ENCODE results near the gene GRID2IP. TPM values are rescaled to one million over a fixed set of nuclear protein-coding genes. Genes with fewer than 3 reads are reported as not detected.

GRID2IP gene
- total RNA-seq, 2 experiments from 2014 or later = 0.36 to 0.39 TPM

DNA sequence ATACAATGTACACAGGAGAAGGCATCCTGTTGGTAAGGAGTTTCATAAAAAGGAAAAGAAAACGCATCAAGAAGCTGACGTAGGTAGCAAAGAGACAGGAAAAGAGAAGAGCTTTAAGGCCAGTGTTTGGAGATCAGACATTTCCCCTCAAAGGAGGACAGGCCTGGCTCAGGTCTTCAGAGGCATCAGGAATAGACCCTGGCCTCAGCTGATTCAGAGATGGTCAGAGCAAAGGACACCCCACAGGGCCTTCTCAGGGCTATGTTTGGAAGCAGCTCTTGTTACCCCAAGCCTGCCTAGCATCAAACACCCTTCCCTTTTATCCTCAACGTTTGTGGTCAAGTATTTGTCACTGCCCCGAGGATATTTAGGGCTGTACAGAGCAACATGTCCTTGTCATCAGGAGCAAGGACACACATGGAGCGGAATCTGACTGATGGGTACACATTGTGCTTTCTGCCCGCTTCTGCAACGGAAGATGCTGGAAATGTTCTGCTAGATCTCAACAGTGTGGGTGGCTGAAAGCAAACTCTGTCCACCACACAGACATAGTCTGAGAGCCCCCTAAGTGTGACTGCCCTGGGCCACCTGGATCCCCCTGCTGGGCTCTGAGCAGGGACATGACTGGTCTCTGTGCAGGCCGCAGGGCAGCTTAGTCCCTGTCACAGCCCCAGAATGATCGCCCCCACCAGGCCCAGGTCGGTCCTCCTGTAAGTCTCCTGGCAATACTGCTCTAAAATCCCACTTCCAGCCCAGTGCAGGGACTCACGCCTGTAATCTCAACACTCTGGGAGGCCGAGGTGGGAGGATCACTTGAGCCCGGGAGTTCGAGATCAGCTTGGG lies 25.0 kb upstream of the GRID2IP start:
- H3K27ac Mint-ChIP-seq = peak overlapping the region; percentile 88
- H3K27me3 Mint-ChIP-seq = no peaks in the 10 kb centered on the region
- H3K9me3 Mint-ChIP-seq = no peaks in the 10 kb centered on the region
- no peak overlapping the region for H3K27ac ChIP-seq (ENCODE audit: low read depth in 1 of 2, low read length in 2 of 2)
- CTCF ChIA-PET = interaction anchor here (1.1 to 2.2 kb wide), 3 partner anchors 13 to 48 kb away, joined by 3 to 14 read pairs (median 13); partner anchors contain the start of gene INTS15
- DNase-seq (peak in 1 of 14 experiments; percentile 33), ATAC-seq (ENCODE audit: poor library complexity) (no peak)
- POLR2A ChIA-PET = interaction anchor here (0.9 to 1.2 kb wide), 2 partner anchors 13 to 501 kb away, joined by 3 to 4 read pairs; partner anchors contain the start of gene INTS15
- H3K36me3 Mint-ChIP-seq (ENCODE audit: low read depth) = peaks cover 22% of the 10 kb centered on the region
- peaks cover 14% of the 10 kb centered on the region for H3K4me1 Mint-ChIP-seq (ENCODE audit: low read depth)
- H3K27me3 ChIP-seq (ENCODE audit: control insufficient read depth in 1 of 2, insufficient read depth in 2 of 2, low read length in 2 of 2) = no peaks in the 10 kb centered on the region
- TF ChIP-seq, protein P1, sequence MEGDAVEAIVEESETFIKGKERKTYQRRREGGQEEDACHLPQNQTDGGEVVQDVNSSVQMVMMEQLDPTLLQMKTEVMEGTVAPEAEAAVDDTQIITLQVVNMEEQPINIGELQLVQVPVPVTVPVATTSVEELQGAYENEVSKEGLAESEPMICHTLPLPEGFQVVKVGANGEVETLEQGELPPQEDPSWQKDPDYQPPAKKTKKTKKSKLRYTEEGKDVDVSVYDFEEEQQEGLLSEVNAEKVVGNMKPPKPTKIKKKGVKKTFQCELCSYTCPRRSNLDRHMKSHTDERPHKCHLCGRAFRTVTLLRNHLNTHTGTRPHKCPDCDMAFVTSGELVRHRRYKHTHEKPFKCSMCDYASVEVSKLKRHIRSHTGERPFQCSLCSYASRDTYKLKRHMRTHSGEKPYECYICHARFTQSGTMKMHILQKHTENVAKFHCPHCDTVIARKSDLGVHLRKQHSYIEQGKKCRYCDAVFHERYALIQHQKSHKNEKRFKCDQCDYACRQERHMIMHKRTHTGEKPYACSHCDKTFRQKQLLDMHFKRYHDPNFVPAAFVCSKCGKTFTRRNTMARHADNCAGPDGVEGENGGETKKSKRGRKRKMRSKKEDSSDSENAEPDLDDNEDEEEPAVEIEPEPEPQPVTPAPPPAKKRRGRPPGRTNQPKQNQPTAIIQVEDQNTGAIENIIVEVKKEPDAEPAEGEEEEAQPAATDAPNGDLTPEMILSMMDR (IDR thresholded peaks at IDR 0.05) = no peak
- H3K4me3 Mint-ChIP-seq = peak overlapping the region; percentile 77
- H3K36me3 ChIP-seq (ENCODE audit: insufficient read depth, low read length) = peaks cover 11% of the 10 kb centered on the region
- intact Hi-C loops (cut with DNase I, micrococcal nuclease) = loop anchor here (5.0 kb wide), 2 partner anchors 44 to 131 kb away; partner anchors contain the start of gene ZNF12 (in 1 of the 2)
- H3K4me3 ChIP-seq (ENCODE audit: low read length) = peak overlapping the region; percentile 83
- peaks cover 17% of the 10 kb centered on the region for H3K4me1 ChIP-seq (ENCODE audit: insufficient read depth, low read length)
- H3K9me3 ChIP-seq (ENCODE audit: control insufficient read depth in 1 of 2, insufficient read depth in 1 of 2, low read length in 2 of 2) = no peaks in the 10 kb centered on the region

DNA sequence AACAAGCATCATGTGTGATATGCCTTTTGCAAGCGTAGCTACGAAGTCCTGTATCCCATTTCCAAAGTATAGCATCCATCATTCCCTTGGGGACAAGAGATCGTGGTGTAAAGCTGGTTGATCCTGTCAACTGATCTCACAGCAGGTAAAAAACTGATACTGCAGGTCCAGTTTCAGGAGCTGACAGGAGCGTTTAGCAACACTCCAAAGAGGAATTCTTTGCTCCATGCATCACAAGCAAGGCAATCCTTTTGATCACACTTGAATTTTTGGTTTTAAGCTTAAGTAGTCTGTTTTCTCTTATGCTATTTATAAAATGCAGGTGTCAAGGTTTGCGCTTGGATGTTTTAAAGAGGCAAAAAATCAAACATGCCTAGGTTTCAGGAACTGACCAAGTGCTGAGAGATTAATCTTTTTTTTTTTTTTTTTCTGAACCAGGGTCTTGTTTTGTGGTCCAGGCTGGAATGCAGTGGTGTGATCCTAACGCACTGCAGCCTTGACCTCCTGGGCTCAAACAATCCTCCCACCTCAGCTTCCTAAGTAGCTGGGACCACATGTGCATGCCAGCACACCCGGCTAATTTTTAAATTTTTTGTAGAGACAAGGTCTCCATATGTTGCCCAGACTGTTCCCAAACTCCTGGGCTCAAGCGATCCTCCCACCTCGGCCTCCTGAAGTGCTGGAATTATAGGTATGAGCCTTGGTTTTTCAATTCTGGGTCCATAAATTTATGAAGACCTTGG lies 24.2 kb upstream of the GRID2IP start:
- Mint-ChIP-seq H3K4me1 (ENCODE audit: low read depth) (peaks cover 14% of the 10 kb centered on the region), H3K4me3 (peak overlapping the region; percentile 77), H3K27me3 (no peaks in the 10 kb centered on the region), H3K27ac (peak overlapping the region; percentile 88), H3K9me3 (no peaks in the 10 kb centered on the region), H3K36me3 (ENCODE audit: low read depth) (peaks cover 15% of the 10 kb centered on the region)
- POLR2A ChIA-PET = interaction anchor here (0.6 to 1.2 kb wide), 2 partner anchors 14 to 21 kb away, joined by 3 to 4 read pairs; partner anchors contain the start of gene INTS15
- intact Hi-C loops (cut with DNase I, micrococcal nuclease) = loop anchor here (2.0 to 5.0 kb wide), 3 partner anchors 15 to 132 kb away; partner anchors contain the start of genes INTS15 (in 1 of the 2) and ZNF12 (in 1 of the 2)
- DNase-seq = no peak
- Histone ChIP-seq H3K4me3 (ENCODE audit: low read length) (no peak overlapping the region), H3K27ac (ENCODE audit: low read depth in 1 of 2, low read length in 2 of 2) (no peak overlapping the region), H3K4me1 (ENCODE audit: insufficient read depth, low read length) (peaks cover 17% of the 10 kb centered on the region), H3K27me3 (ENCODE audit: control insufficient read depth in 1 of 2, insufficient read depth in 2 of 2, low read length in 2 of 2) (no peaks in the 10 kb centered on the region), H3K36me3 (ENCODE audit: insufficient read depth, low read length) (peaks cover 5% of the 10 kb centered on the region), H3K9me3 (ENCODE audit: control insufficient read depth in 1 of 2, insufficient read depth in 1 of 2, low read length in 2 of 2) (no peaks in the 10 kb centered on the region)
- ATAC-seq (ENCODE audit: poor library complexity) = no peak
- CTCF ChIA-PET = interaction anchor here (1.1 to 2.2 kb wide), 2 partner anchors 15 to 48 kb away, joined by 3 to 13 read pairs; partner anchors contain the start of gene INTS15
- TF ChIP-seq, protein P1 (IDR thresholded peaks at IDR 0.05) = no peak

DNA sequence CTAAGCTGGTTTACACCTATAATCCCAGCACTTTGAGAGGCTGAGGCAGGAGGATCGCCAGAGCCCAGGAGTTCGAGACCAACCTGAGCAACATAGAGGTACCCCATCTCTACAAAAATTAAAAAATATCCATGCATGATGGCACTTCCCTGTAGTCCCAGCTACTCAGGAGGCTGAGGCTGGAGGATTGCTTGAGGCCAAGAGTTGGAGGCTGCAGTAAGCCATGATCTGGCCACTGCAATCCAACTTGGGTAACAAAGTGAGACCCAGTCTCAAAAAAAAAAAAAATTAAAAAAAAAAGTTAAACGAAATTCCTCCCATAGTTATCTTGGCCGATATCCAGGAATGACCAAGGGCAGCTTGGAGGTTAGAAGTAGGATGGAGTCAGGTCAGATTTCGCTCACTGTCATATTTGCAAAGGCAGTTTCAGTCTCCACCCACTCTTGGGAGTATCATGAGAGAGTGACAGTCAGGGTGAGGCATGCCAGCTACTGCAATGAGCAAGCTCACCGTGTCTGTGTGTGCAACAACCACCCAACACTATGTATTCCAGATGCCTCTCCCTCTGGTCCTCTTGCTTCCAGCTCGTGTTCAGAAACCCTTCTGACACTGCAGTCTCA lies 20.0 kb upstream of the GRID2IP start:
- no peaks in the 10 kb centered on the region for H3K9me3 ChIP-seq (ENCODE audit: control insufficient read depth in 1 of 2, insufficient read depth in 1 of 2, low read length in 2 of 2)
- no peaks in the 10 kb centered on the region for H3K36me3 ChIP-seq (ENCODE audit: insufficient read depth, low read length)
- TF ChIP-seq, protein P1 (IDR thresholded peaks at IDR 0.05) = no peak
- ATAC-seq (ENCODE audit: poor library complexity) = no peak
- intact Hi-C loops (cut with DNase I, micrococcal nuclease) = no loop called here
- Mint-ChIP-seq H3K36me3 (ENCODE audit: low read depth) (no peaks in the 10 kb centered on the region), H3K4me1 (ENCODE audit: low read depth) (no peaks in the 10 kb centered on the region), H3K4me3 (no peak overlapping the region), H3K9me3 (no peaks in the 10 kb centered on the region), H3K27me3 (no peaks in the 10 kb centered on the region), H3K27ac (no peak overlapping the region)
- H3K27me3 ChIP-seq (ENCODE audit: control insufficient read depth in 1 of 2, insufficient read depth in 2 of 2, low read length in 2 of 2) = no peaks in the 10 kb centered on the region
- no peak overlapping the region for H3K27ac ChIP-seq (ENCODE audit: low read depth in 1 of 2, low read length in 2 of 2)
- POLR2A ChIA-PET = no interaction called here
- DNase-seq = no peak
- no peak overlapping the region for H3K4me3 ChIP-seq (ENCODE audit: low read length)
- peaks cover under 1% of the 10 kb centered on the region for H3K4me1 ChIP-seq (ENCODE audit: insufficient read depth, low read length)
- CTCF ChIA-PET = no interaction called here

All from CD4-positive, alpha-beta T cell (primary cell).